Natural killer cell (primary cell): ENCODE data around the gene PLA2G1B. TPM values are rescaled to one million over a fixed set of nuclear protein-coding genes. Genes with fewer than 3 reads are reported as not detected.

Experiments used
- ATAC-seq, 3 donors: fragments of 150-1000 bp in 2 of 3; fragments of 200-7000 bp in 1 of 3; cut with Tn5 transposase; 1 replicate in 1 of 3; 2 replicates in 2 of 3; pipeline ENCODE4 v1.10.0; 2021; ENCODE audit warnings: mild to moderate bottlenecking in 2 of 3, moderate library complexity in 2 of 3
- DNase-seq, 2 donors: peaks; one replicate each; pipeline versions ENCODE4 v3.0.0 to v3.0.0-alpha.2; 2013 to 2021; ENCODE audit warnings: mixed read lengths in 1 of 2
- H3K27ac ChIP-seq: one replicate; pipeline ENCODE4 v1.5.1; 2013; ENCODE audit warnings: mild to moderate bottlenecking, low read length
- H3K27me3 ChIP-seq: one replicate; pipeline ENCODE4 v1.6.1; 2013; ENCODE audit warnings: low read length; ENCODE audit not compliant: control insufficient read depth, insufficient read depth
- H3K36me3 ChIP-seq: one replicate; pipeline ENCODE4 v1.6.1; 2013; ENCODE audit warnings: low read length; ENCODE audit not compliant: control insufficient read depth, insufficient read depth
- H3K4me1 ChIP-seq: one replicate; pipeline ENCODE4 v1.6.1; 2013; ENCODE audit warnings: low read length; ENCODE audit not compliant: control insufficient read depth, insufficient read depth
- H3K4me3 ChIP-seq: one replicate; pipeline ENCODE4 v1.5.1; 2013; ENCODE audit warnings: low read length
- H3K9me3 ChIP-seq: one replicate; pipeline ENCODE4 v1.6.1; 2013; ENCODE audit warnings: low read length; ENCODE audit not compliant: control insufficient read depth, insufficient read depth
- H3K27ac Mint-ChIP-seq, 2 donors: one replicate each; pipeline ENCODE4 v1.8.0; 2022; ENCODE audit warnings: mild to moderate bottlenecking in 2 of 2, mixed read lengths in 2 of 2, moderate library complexity in 1 of 2
- H3K27me3 Mint-ChIP-seq, 2 donors: one replicate each; pipeline ENCODE4 v1.8.0; 2022; ENCODE audit warnings: low read depth in 2 of 2, mixed read lengths in 2 of 2
- H3K36me3 Mint-ChIP-seq: one replicate; pipeline ENCODE4 v1.8.0; 2022; ENCODE audit warnings: mixed read lengths
- H3K4me1 Mint-ChIP-seq, 2 donors: one replicate each; pipeline ENCODE4 v1.8.0; 2022; ENCODE audit warnings: mixed read lengths in 2 of 2
- H3K4me3 Mint-ChIP-seq: one replicate; pipeline ENCODE4 v1.8.0; 2022; ENCODE audit warnings: mild to moderate bottlenecking, moderate library complexity, mixed read lengths
- H3K9me3 Mint-ChIP-seq, 2 donors: one replicate each; pipeline ENCODE4 v1.8.0; 2022; ENCODE audit warnings: mixed read lengths in 2 of 2
- WGBS: methylation state at CpG from one replicate; pipeline ENCODE4 v1.1.7; 2013; ENCODE audit warnings: missing lambda C conversion rate; ENCODE audit not compliant: insufficient coverage; 5-methylcytosine and 5-hydroxymethylcytosine counted together
- intact Hi-C: fragments of 100-400 bp; cut with micrococcal nuclease; formaldehyde crosslinking; loops from one replicate; pipeline ENCODE4 v1.14.2; 2022
- total RNA-seq, 4 donors: library from RNA; stranded (reverse); fragments of 120-200 nt in 1 of 4; gene quantifications; one replicate each; pipeline versions ENCODE4 v1.2.3 to v1.2.4, GENCODE V29; 2013 to 2022
- TF ChIP-seq, protein P1 (sequence below): fragments of 200-600 bp; IDR thresholded peaks from one replicate; pipeline ENCODE4 v1.8.0; 2022; ENCODE audit warnings: antibody characterized with exemption

The PLA2G1B gene
- total RNA-seq, result under 1 TPM in 1 of 3 donors, not detected in 2; 0.52 TPM
- 0.27 TPM for total RNA-seq (2013)

DNA sequence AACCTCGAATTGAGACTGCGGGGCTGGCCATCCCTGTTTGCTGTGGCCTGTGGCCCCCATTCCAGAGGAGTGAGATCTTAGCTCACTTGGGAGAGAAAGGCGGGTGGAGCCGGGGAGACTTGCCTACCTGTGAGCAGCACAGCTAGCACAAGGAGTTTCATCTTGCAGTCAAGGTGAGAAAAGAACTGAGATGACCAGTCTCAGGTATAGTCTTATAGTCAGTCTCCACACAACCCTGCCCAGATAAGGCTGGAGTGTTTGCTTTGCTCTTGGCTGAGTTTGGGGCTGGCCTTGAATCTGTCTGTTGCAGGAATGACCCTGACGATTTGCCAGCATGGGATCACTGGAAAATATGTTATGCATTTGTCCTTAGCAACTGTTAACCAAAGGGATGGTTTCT lies at the start of gene PLA2G1B:
PLA2G1B (minus strand) TSS at position 187 of the 400 bp plus-strand sequence; CDS start at position 161, 26 bp downstream.
- WGBS, result 88% methylated on average over 5 of the region's 5 CpGs
- no peaks in the 10 kb centered on the region for H3K27me3 Mint-ChIP-seq
- no peak within 1 kb of the TSS for H3K27ac Mint-ChIP-seq
- peaks cover 9 to 11% of the 10 kb centered on the region in 2 donors for H3K4me1 Mint-ChIP-seq
- no peak within 1 kb of the TSS for H3K4me3 ChIP-seq
- no peaks in the 10 kb centered on the region for H3K36me3 Mint-ChIP-seq
- intact Hi-C loops, result loop anchor here (10.0 kb wide), 1 partner anchor 317 kb away; the partner anchor contains the start of gene CABP1
- TF ChIP-seq, protein P1, sequence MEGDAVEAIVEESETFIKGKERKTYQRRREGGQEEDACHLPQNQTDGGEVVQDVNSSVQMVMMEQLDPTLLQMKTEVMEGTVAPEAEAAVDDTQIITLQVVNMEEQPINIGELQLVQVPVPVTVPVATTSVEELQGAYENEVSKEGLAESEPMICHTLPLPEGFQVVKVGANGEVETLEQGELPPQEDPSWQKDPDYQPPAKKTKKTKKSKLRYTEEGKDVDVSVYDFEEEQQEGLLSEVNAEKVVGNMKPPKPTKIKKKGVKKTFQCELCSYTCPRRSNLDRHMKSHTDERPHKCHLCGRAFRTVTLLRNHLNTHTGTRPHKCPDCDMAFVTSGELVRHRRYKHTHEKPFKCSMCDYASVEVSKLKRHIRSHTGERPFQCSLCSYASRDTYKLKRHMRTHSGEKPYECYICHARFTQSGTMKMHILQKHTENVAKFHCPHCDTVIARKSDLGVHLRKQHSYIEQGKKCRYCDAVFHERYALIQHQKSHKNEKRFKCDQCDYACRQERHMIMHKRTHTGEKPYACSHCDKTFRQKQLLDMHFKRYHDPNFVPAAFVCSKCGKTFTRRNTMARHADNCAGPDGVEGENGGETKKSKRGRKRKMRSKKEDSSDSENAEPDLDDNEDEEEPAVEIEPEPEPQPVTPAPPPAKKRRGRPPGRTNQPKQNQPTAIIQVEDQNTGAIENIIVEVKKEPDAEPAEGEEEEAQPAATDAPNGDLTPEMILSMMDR, result no peak
- no peak for ATAC-seq
- DNase-seq, result no peak
- no peaks in the 10 kb centered on the region for H3K36me3 ChIP-seq
- H3K27ac ChIP-seq, result no peak within 1 kb of the TSS
- H3K9me3 ChIP-seq, result no peaks in the 10 kb centered on the region
- H3K9me3 Mint-ChIP-seq, result no peaks in the 10 kb centered on the region
- peaks cover 6% of the 10 kb centered on the region for H3K4me1 ChIP-seq
- no peak within 1 kb of the TSS for H3K4me3 Mint-ChIP-seq
- no peaks in the 10 kb centered on the region for H3K27me3 ChIP-seq

DNA sequence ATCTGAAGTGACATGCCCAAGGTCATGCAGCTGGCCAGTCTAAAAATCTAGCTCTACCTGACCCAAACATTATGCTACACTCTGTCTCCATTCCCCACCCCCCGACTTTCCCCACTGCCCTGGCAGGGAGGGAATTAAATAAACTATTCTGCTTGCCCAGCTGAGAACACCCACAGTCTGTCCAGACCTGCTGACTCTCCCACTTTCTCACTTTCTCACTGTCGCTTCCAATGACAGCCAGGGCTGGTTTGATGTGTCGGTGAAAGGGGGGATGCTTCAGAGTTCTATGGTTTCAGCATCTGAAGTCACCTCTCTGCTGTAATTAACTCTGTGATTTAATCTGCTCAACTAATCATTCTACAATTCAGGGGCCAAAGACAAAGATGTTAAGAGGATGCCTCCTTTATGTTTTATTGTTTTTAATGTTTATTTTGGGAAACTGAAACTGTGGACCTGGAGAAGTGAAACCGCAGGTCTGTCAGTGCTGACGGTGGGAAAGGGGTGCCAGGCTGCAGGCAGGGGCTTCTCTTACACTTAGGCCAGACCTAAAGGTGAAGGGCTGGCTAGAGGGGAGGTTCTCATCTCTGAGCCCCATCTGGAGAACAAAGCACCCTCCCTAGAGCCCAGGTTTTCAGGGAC lies 49.5 kb upstream of the PLA2G1B start:
- no peaks in the 10 kb centered on the region for H3K36me3 Mint-ChIP-seq
- H3K27me3 ChIP-seq, result peaks cover 3% of the 10 kb centered on the region
- 53% methylated on average over 5 of the region's 5 CpGs for WGBS
- H3K4me1 ChIP-seq, result no peaks in the 10 kb centered on the region
- no peak overlapping the region for H3K4me3 ChIP-seq
- H3K9me3 Mint-ChIP-seq, result no peaks in the 10 kb centered on the region
- no peak overlapping the region for H3K27ac Mint-ChIP-seq
- intact Hi-C loops, result no loop called here
- DNase-seq, result no peak
- H3K36me3 ChIP-seq, result no peaks in the 10 kb centered on the region
- H3K4me3 Mint-ChIP-seq, result no peak overlapping the region
- no peak for ATAC-seq
- no peaks in the 10 kb centered on the region for H3K4me1 Mint-ChIP-seq
- H3K27me3 Mint-ChIP-seq, result peaks cover 37 to 65% of the 10 kb centered on the region in 2 donors
- H3K9me3 ChIP-seq, result no peaks in the 10 kb centered on the region
- no peak overlapping the region for H3K27ac ChIP-seq
- TF ChIP-seq, protein P1, result no peak

DNA sequence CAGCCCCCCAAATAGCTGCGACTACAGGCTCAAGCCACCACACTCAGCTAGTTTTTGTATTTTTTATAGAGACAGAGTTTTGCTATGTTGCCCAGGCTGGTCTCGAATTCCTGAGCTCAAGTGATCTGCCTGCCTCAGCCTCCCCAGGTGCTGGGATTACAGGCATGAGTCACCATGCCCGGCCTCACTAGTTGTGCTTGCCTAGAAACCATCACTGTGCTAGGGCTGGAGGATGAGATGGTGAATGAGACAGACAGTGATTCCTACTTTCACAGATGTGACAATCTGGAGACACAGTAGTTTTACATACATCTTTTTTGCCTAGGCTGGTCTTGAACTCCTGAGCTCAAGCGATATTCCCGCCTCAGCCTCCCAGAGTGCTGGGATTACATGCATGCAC lies 48.8 kb upstream of the PLA2G1B start:
- no peaks in the 10 kb centered on the region for H3K4me1 Mint-ChIP-seq
- intact Hi-C loops, result no loop called here
- no peaks in the 10 kb centered on the region for H3K4me1 ChIP-seq
- H3K9me3 Mint-ChIP-seq, result no peaks in the 10 kb centered on the region
- H3K36me3 Mint-ChIP-seq, result no peaks in the 10 kb centered on the region
- H3K36me3 ChIP-seq, result no peaks in the 10 kb centered on the region
- H3K27me3 Mint-ChIP-seq, result peaks cover 39 to 65% of the 10 kb centered on the region in 2 donors
- no peak overlapping the region for H3K4me3 Mint-ChIP-seq
- no peak overlapping the region for H3K27ac ChIP-seq
- H3K9me3 ChIP-seq, result no peaks in the 10 kb centered on the region
- DNase-seq, result no peak
- H3K27me3 ChIP-seq, result peaks cover 5% of the 10 kb centered on the region
- ATAC-seq, result no peak
- no peak overlapping the region for H3K4me3 ChIP-seq
- TF ChIP-seq, protein P1, result no peak
- no peak overlapping the region for H3K27ac Mint-ChIP-seq
- WGBS, result 88% methylated on average over 4 of the region's 5 CpGs

DNA sequence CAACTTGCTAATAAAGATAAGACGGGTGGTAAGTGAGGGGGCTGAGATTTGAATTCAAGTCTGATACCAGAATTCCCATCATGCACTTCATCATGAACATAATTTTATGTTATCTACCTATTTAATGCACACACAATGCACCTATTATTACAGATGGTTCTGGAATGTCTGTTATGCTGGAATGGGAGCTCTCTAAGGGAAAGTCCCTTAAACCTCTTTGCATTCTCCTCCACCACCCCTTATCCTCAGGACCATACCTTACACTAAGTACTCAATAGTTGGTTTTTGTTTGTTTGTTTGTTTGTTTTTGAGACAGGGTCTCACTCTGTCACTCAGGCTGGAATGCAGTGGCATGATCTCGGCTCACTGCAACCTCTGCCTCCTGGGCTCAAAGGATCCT lies 48.4 kb upstream of the PLA2G1B start:
- ATAC-seq, result no peak
- H3K27me3 ChIP-seq, result peaks cover 10% of the 10 kb centered on the region
- WGBS, result 78% methylated on average over 1 of the region's 2 CpGs
- no peaks in the 10 kb centered on the region for H3K36me3 Mint-ChIP-seq
- H3K27ac Mint-ChIP-seq, result no peak overlapping the region
- peaks cover 41 to 65% of the 10 kb centered on the region in 2 donors for H3K27me3 Mint-ChIP-seq
- H3K4me3 ChIP-seq, result no peak overlapping the region
- TF ChIP-seq, protein P1, result no peak
- DNase-seq, result no peak
- no peaks in the 10 kb centered on the region for H3K9me3 ChIP-seq
- no peaks in the 10 kb centered on the region for H3K4me1 ChIP-seq
- intact Hi-C loops, result no loop called here
- H3K9me3 Mint-ChIP-seq, result no peaks in the 10 kb centered on the region
- H3K4me1 Mint-ChIP-seq, result no peaks in the 10 kb centered on the region
- H3K27ac ChIP-seq, result no peak overlapping the region
- no peak overlapping the region for H3K4me3 Mint-ChIP-seq
- no peaks in the 10 kb centered on the region for H3K36me3 ChIP-seq
